Measurements from ENCODE around the gene KCNMA1. TPM values are rescaled to one million over a fixed set of nuclear protein-coding genes. Genes with fewer than 3 reads are reported as not detected.

KCNMA1 gene
- total RNA-seq, 1 donor from 2014 or later = 95.5 TPM

DNA sequence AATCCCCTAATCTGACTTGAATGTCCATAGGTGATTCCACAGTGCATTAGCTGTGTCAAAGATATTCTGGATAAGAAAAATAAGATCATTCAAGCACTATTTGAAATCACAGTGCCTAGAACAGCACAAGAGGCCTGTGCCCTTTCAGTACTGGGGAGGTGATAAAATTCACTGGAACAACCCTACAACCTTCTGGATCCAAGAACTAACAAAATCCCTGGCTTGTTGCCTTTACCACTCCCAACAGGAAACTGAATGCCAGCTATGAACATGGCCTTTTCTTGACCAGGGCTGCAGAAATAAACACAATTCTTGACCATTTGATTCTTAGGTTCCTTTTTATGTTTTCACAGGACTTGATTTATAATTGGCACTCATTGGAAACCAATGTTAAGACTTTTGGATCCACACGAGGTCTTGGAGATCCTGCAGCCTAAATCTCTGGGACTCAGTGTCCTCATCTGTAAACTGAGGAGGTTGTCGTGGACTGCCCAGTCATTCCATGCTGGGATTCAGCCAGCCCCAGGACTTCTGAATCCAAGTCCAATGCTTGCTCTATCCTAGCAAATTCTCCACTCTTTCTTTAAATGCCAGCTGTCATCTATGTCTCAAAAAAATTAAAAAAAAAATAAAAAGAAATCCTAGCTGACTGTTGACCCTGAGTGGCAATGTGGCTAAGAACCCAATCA, 624.7 kb downstream of the KCNMA1 start:
- H3K27ac Mint-ChIP-seq (ENCODE audit: unreplicated experiment) = peak overlapping the region; percentile 96
- TF ChIP-seq, protein P1, sequence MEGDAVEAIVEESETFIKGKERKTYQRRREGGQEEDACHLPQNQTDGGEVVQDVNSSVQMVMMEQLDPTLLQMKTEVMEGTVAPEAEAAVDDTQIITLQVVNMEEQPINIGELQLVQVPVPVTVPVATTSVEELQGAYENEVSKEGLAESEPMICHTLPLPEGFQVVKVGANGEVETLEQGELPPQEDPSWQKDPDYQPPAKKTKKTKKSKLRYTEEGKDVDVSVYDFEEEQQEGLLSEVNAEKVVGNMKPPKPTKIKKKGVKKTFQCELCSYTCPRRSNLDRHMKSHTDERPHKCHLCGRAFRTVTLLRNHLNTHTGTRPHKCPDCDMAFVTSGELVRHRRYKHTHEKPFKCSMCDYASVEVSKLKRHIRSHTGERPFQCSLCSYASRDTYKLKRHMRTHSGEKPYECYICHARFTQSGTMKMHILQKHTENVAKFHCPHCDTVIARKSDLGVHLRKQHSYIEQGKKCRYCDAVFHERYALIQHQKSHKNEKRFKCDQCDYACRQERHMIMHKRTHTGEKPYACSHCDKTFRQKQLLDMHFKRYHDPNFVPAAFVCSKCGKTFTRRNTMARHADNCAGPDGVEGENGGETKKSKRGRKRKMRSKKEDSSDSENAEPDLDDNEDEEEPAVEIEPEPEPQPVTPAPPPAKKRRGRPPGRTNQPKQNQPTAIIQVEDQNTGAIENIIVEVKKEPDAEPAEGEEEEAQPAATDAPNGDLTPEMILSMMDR (IDR thresholded peaks at IDR 0.05) = no peak
- H3K27me3 Mint-ChIP-seq (ENCODE audit: unreplicated experiment) = no peaks in the 10 kb centered on the region
- peaks cover 71% of the 10 kb centered on the region for H3K4me1 Mint-ChIP-seq (ENCODE audit: unreplicated experiment)
- no peak overlapping the region for H3K4me3 Mint-ChIP-seq (ENCODE audit: unreplicated experiment)
- H3K36me3 Mint-ChIP-seq (ENCODE audit: unreplicated experiment) = peaks cover 16% of the 10 kb centered on the region
- DNase-seq (ENCODE audit: extremely low spot score, unreplicated experiment) = no peak
- H3K9me3 Mint-ChIP-seq (ENCODE audit: unreplicated experiment) = peaks cover 4% of the 10 kb centered on the region

DNA sequence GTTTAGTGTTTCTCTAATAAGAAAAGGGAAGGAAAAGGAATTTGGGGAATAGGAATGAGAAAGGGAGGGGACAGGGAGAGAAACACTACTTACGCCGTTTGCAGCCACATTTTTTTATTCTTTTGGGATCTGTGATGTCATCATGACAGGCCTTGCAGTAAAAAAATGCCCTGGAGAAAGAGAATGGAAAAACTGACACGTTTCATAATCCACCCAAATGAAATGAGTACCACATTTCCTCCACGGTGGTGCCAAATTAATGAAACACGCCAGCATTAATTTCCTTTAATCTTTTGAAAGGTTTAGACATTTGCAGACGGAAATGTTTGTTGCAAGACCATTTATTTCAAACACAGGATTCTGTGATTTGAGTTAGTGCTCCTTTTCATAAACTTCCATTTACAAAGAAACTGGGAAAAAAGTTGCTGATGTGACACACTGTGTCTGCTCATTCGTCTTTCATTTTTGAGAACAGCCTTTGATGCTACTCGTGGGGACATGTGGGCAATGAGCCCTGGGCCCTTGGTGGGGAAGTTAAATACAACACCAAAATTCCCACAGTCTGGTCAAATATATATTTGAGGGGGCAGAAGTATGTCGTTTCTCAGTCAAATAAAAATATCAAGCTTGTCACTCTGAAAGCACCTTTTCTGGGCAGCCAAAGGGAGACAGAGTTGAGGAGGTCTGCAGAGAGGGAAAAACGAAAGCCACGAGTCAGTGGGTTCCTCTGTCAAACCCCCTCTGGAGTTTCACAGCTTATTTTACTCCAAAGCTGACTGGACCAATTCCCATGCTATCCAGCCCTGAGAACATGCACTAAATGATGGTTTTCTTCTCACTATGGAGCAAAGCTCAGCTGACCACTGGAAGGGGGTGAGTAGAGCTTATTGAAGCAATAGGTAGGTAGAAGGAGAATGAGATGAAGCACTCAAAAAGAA, 625.5 kb downstream of the KCNMA1 start:
- TF ChIP-seq, protein P1 (IDR thresholded peaks at IDR 0.05) = no peak
- Mint-ChIP-seq H3K36me3 (ENCODE audit: unreplicated experiment) (peaks cover 19% of the 10 kb centered on the region), H3K9me3 (ENCODE audit: unreplicated experiment) (peaks cover 4% of the 10 kb centered on the region), H3K4me3 (ENCODE audit: unreplicated experiment) (no peak overlapping the region), H3K4me1 (ENCODE audit: unreplicated experiment) (peaks cover 75% of the 10 kb centered on the region), H3K27ac (ENCODE audit: unreplicated experiment) (peak overlapping the region; percentile 96), H3K27me3 (ENCODE audit: unreplicated experiment) (no peaks in the 10 kb centered on the region)
- DNase-seq (ENCODE audit: extremely low spot score, unreplicated experiment) = no peak

DNA sequence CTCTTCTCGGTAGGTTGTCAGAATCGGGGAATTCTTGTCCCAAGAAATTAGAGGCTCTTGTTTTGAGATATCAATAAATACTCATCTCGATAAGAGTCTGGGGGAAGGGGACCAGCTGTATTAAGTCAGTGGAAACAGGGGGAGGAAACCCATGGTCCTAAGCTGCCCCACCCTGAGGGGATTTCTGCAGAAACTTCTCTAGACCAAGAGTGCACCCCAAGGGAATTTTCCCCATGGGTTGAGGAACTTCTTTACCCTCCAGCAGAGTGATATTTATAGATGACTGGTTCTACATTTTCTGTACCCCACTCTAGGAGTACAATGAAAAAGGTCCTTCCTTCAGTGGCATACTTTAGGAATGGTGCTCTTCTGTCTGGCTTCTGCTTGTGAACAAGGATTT, 627.2 kb downstream of the KCNMA1 start:
- Mint-ChIP-seq H3K27ac (ENCODE audit: unreplicated experiment) (peak overlapping the region; percentile 63), H3K9me3 (ENCODE audit: unreplicated experiment) (peaks cover 4% of the 10 kb centered on the region), H3K4me3 (ENCODE audit: unreplicated experiment) (no peak overlapping the region), H3K27me3 (ENCODE audit: unreplicated experiment) (no peaks in the 10 kb centered on the region), H3K4me1 (ENCODE audit: unreplicated experiment) (peaks cover 77% of the 10 kb centered on the region), H3K36me3 (ENCODE audit: unreplicated experiment) (peaks cover 8% of the 10 kb centered on the region)
- DNase-seq (ENCODE audit: extremely low spot score, unreplicated experiment) = no peak
- TF ChIP-seq, protein P1 (IDR thresholded peaks at IDR 0.05) = no peak

DNA sequence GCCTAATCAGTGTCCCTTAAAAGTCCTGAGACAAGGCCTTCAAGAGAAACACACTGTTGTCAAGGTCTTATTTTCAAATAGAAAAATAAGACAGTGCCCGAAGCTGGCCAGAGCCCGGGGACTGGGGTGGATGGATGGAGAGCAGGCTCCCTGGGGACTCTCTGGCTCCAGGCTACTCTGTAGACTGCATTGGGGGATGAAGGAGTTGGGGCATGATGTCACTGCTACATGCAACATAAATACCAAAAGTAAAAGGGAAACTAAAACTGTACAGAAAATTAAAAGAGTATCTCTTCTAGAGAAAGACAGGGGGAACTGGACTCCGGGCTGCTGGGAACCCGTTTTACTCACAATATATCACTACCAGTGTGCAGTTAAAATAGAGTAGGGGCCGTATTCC, 629.8 kb downstream of the KCNMA1 start:
- Mint-ChIP-seq H3K27me3 (ENCODE audit: unreplicated experiment) (no peaks in the 10 kb centered on the region), H3K4me3 (ENCODE audit: unreplicated experiment) (no peak overlapping the region), H3K36me3 (ENCODE audit: unreplicated experiment) (peaks cover 7% of the 10 kb centered on the region), H3K9me3 (ENCODE audit: unreplicated experiment) (peaks cover 4% of the 10 kb centered on the region), H3K4me1 (ENCODE audit: unreplicated experiment) (peaks cover 89% of the 10 kb centered on the region), H3K27ac (ENCODE audit: unreplicated experiment) (peak overlapping the region; percentile 90)
- TF ChIP-seq, protein P1 (IDR thresholded peaks at IDR 0.05) = no peak
- peak; percentile 85 for DNase-seq (ENCODE audit: extremely low spot score, unreplicated experiment)

Data from osteocyte (in vitro differentiated cells).